Omental fat pad (tissue), 4 donors: ENCODE measurements around the gene BAHCC1. TPM values are rescaled to one million over a fixed set of nuclear protein-coding genes. Genes with fewer than 3 reads are reported as not detected.
A peak's percentile ranks its signal among the peaks of the same experiment; 100 is the strongest.

Experiments used
- ATAC-seq: fragments of 150-250 bp; one replicate; pipeline ENCODE4 v1.9.1; 2016; ENCODE audit warnings: mild to moderate bottlenecking, moderate library complexity; ENCODE audit not compliant: low FRiP score
- DNase-seq: peaks from one replicate; pipeline ENCODE4 v3.0.0-alpha.2; 2019; ENCODE audit warnings: low spot score
- total RNA-seq, 4 donors: library from RNA; depleted of rRNA; stranded (reverse); fragments of >200 nt; gene quantifications; one replicate each; pipeline ENCODE4 v1.1.0, GENCODE V29; 2016
- TF ChIP-seq, protein P1 (sequence below), 3 donors: fragments of 450-650 bp; IDR thresholded peaks; one replicate each; pipeline ENCODE4 v1.5.1; 2016 to 2017; ENCODE audit warnings: antibody characterized with exemption in 3 of 3, mild to moderate bottlenecking in 3 of 3, moderate library complexity in 2 of 3

BAHCC1 gene
- total RNA-seq, 4 donors from 2014 or later: 4.8 to 20.8 (median 7.1) TPM

- TF ChIP-seq, protein P1, sequence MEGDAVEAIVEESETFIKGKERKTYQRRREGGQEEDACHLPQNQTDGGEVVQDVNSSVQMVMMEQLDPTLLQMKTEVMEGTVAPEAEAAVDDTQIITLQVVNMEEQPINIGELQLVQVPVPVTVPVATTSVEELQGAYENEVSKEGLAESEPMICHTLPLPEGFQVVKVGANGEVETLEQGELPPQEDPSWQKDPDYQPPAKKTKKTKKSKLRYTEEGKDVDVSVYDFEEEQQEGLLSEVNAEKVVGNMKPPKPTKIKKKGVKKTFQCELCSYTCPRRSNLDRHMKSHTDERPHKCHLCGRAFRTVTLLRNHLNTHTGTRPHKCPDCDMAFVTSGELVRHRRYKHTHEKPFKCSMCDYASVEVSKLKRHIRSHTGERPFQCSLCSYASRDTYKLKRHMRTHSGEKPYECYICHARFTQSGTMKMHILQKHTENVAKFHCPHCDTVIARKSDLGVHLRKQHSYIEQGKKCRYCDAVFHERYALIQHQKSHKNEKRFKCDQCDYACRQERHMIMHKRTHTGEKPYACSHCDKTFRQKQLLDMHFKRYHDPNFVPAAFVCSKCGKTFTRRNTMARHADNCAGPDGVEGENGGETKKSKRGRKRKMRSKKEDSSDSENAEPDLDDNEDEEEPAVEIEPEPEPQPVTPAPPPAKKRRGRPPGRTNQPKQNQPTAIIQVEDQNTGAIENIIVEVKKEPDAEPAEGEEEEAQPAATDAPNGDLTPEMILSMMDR (IDR thresholded peaks at IDR 0.05): no peak
- no peak for DNase-seq
- peak; percentile 28 for ATAC-seq
Observed at GRCh38 chr17:81428948-81429774, 33.9 kb downstream of the BAHCC1 start.

DNA sequence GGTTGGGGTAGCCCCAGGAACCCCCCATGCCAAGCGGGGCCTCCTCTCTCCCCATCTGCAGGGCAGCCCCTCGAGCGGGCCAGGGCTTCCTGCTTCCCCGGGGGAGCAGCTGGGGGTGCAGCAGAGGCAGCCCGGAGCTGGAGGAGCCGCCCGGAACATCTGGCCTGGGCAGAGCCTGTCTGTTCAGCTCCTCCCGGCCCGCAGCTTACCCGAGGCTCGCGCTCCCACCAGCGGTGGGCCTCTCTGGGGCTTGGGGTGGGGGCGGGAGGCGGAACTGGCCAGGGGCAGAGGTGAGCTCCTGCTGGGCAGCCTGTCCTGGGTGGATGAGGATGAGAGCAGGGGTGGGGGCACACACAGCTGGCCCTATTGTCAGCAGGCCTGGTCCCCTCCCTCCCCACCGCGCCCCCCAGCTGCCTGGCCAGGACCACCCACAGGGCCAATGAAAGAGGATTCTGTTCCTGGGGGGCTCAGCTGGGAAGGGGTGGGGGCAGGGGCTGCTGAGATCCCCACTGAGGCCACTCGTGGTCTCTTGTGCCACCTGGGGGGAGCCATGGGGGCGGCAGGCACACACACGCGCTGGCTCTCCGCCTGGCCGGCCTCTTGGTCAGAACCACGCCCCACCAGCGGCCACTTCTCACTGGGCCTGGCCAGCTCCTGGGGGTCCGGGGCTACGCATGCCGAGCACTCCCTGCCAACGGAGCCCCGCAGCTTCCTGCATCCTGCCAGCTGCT is 34.7 kb downstream of the BAHCC1 start:
- TF ChIP-seq, protein P1 (IDR thresholded peaks at IDR 0.05): no peak
- DNase-seq: no peak
- ATAC-seq: peak; percentile 22

- TF ChIP-seq, protein P1 (IDR thresholded peaks at IDR 0.05): no peak
- no peak for ATAC-seq
Observed at GRCh38 chr17:81431545-81432482, 36.6 kb downstream of the BAHCC1 start.

DNA sequence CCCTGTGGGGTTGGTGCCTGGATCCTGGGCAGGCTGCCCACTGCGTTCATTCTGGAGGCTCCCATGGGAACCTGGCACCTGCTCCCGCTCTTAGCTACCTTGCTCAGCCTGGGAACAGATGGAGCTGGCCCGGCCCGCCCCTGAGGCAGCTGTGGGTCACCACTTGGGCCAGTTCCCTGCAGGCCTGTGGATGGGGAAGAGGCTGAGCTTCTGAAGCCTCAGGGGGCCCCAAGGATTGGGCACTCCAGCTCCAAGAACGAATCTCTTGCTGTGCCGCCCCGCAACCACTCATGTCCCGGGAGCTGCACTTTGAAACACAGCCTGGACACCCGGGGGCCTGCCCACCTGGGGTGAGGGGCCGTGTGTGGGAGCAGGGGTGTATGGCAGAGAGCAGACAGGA is 37.7 kb downstream of the BAHCC1 start:
- TF ChIP-seq, protein P1 (IDR thresholded peaks at IDR 0.05): no peak
- DNase-seq (no peak), ATAC-seq (no peak)

More at GRCh38 chr17:81431545-81432482, 36.6 kb downstream of the BAHCC1 start:
- no peak for DNase-seq

DNA sequence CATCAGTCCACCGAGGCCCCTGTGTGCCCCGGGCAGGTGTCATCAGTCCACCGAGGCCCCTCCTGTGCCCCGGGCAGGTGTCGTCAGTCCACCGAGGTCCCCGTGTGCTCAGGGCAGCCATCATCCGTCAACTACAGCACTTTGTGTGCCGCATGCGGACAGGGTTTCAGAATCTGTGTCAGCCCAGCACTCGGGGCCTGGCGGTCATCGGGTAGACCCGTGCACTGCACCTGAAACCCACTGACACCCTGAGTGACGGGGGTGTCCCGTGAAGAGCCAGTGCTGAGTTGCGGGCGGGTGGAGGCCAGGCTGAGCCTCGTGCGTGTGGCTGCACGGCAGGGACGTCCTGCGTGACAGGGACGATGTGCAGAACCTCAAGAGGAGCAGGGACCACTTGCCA is 38.4 kb downstream of the BAHCC1 start:
- ATAC-seq (no peak), DNase-seq (no peak)
- TF ChIP-seq, protein P1 (IDR thresholded peaks at IDR 0.05): no peak

DNA sequence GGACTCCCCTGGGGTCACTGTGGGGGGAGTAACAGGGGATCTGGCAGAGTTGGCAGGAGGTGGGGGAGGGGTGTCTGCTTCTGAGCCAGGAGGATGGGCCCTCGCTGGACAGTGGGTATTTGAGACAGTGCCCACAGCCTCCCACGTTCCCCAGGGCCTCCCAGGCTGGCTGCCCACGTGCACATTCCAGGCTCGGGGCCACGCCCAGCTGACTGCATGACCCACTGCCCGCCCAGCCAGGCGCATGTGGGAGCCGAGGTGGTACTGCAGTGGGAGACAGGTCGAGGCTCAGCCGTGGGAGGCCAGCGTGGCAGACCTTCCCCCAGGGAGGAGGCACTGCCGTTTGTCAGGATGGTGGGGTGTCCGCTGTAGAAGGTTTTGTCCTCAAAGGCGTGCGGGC is 38.8 kb downstream of the BAHCC1 start:
- ATAC-seq (peak; percentile 7), DNase-seq (no peak)
- TF ChIP-seq, protein P1 (IDR thresholded peaks at IDR 0.05): no peak
